Tongue (tissue), 3 donors: Measurements from ENCODE around the gene NTN1. TPM values are rescaled to one million over a fixed set of nuclear protein-coding genes. Genes with fewer than 3 reads are reported as not detected.

Source experiments
- DNase-seq: peaks from one replicate; pipeline ENCODE4 v3.0.0-alpha.2; 2015
- small RNA-seq: library from RNA; depleted of rRNA; stranded (forward); fragments of <200 nt; gene quantifications from one replicate; pipeline ENCODE3, GENCODE V24; 2014; ENCODE audit warnings: low replicate concordance
- total RNA-seq: library from RNA; depleted of rRNA; stranded (reverse); fragments of >200 nt; gene quantifications from one replicate; pipeline ENCODE4 v1.2.3, GENCODE V29; 2014

NTN1 gene
- total RNA-seq, 1 donor from 2014 or later: 32.8 TPM

- no peak for DNase-seq
These were observed 253.7 kb downstream of the NTN1 start for GRCh38 chr17:9274973-9275372.

- no peak for DNase-seq
These were observed 258.6 kb downstream of the NTN1 start for GRCh38 chr17:9279893-9280292.

GRCh38 chr17:9283909-9284308, 262.6 kb downstream of the NTN1 start:
- no peak for DNase-seq

GRCh38 chr17:9284884-9285283, 263.6 kb downstream of the NTN1 start:
- DNase-seq: no peak

GRCh38 chr17:9285602-9286427, 264.5 kb downstream of the NTN1 start:
- peak; percentile 32 for DNase-seq

GRCh38 chr17:9286434-9286833, 265.1 kb downstream of the NTN1 start:
- peak; percentile 52 for DNase-seq

- no peak for DNase-seq
These were observed 266.0 kb downstream of the NTN1 start for GRCh38 chr17:9287306-9287705.

- no peak for DNase-seq
These were observed 268.9 kb downstream of the NTN1 start for GRCh38 chr17:9290226-9290613.

GRCh38 chr17:9291912-9292560, 270.7 kb downstream of the NTN1 start:
- peak; percentile 52 for DNase-seq

GRCh38 chr17:9292561-9292941, 271.2 kb downstream of the NTN1 start:
- no peak for DNase-seq

Small RNA genes within 50 kb of the gene (small RNA-seq; reads per million reads assigned to genes)
- gene AC005695.3: not detected

Other genes with a start within 250 kb of the NTN1 start
- 0.92 TPM for gene MFSD6L, start 222.1 kb upstream of the NTN1 start, total RNA-seq
- gene PIK3R6, start 153.8 kb upstream of the NTN1 start, total RNA-seq: 1.6 TPM
- 1.5 TPM for gene PIK3R5, start 55.8 kb upstream of the NTN1 start, total RNA-seq